ENCODE results near the gene PDE7B.

DNA sequence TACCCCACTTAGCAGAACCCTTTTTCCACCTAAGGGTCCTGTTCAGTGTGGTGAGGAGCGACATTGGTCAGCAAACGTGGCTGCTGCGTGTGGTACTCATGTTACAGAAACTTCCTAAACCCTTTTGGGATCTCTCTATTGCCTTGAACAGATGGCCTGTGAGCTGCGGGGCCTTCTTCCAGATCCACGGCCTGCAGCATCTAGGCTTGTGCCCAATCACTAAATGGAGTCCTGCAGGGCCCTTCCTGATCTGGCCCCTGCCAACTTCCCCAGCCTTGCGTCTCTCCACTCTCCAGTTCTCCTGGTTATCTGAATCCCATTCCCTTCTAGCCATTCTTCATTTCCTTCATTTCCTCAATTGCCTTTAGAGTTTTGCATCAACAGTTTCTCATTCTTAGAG, 85.6 kb downstream of the PDE7B start:
- TF ChIP-seq, protein P1, sequence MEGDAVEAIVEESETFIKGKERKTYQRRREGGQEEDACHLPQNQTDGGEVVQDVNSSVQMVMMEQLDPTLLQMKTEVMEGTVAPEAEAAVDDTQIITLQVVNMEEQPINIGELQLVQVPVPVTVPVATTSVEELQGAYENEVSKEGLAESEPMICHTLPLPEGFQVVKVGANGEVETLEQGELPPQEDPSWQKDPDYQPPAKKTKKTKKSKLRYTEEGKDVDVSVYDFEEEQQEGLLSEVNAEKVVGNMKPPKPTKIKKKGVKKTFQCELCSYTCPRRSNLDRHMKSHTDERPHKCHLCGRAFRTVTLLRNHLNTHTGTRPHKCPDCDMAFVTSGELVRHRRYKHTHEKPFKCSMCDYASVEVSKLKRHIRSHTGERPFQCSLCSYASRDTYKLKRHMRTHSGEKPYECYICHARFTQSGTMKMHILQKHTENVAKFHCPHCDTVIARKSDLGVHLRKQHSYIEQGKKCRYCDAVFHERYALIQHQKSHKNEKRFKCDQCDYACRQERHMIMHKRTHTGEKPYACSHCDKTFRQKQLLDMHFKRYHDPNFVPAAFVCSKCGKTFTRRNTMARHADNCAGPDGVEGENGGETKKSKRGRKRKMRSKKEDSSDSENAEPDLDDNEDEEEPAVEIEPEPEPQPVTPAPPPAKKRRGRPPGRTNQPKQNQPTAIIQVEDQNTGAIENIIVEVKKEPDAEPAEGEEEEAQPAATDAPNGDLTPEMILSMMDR (IDR thresholded peaks at IDR 0.05) = no peak
- TF ChIP-seq EZH2 (IDR thresholded peaks at IDR 0.05; ENCODE audit: borderline replicate concordance, insufficient read depth, low read depth, low read length, poor library complexity, severe bottlenecking) = no peak
